H1 (cell line): ENCODE data around the gene CKS1B. TPM values are rescaled to one million over a fixed set of nuclear protein-coding genes. Genes with fewer than 3 reads are reported as not detected.

Source experiments
- CTCF ChIA-PET: fragments of 300-600 bp; sonication (Branson Sonifier 250); formaldehyde crosslinking; loops from one replicate; lab custom pipeline; 2021; ENCODE audit not compliant: partially characterized antibody; lab: Charles Lee
- POLR2A ChIA-PET: fragments of 300-600 bp; sonication (Branson Sonifier 250); formaldehyde crosslinking; loops from one replicate; lab custom pipeline; 2021; ENCODE audit warnings: inconsistent platforms; ENCODE audit not compliant: partially characterized antibody; lab: Charles Lee
- DNase-seq, 2 experiments: peaks; one replicate each; pipeline versions ENCODE4 v3.0.0 to v3.0.0-alpha.2; 2010 to 2022; ENCODE audit warnings: low spot score in 2 of 2, low read depth in 1 of 2, mixed read lengths in 1 of 2
- FAIRE-seq: peaks from 2 replicates; lab custom pipeline; 2011; peaks lifted over from hg19 to GRCh38; lab: Jason Lieb, UNC
- H2AFZ ChIP-seq: 2 replicates; pipeline ENCODE4 v1.8.1; 2012; ENCODE audit warnings: low read length, inconsistent platforms
- H2AK5ac ChIP-seq: 2 replicates; pipeline ENCODE4 v1.6.1; 2013; ENCODE audit warnings: low read depth, low read length
- H2BK120ac ChIP-seq: replicated peaks from 2 replicates; pipeline ENCODE3; 2013; ENCODE audit warnings: low read depth, low read length, inconsistent platforms
- H2BK12ac ChIP-seq: 2 replicates; pipeline ENCODE4 v1.6.1; 2013; ENCODE audit warnings: low read depth, low read length
- H2BK15ac ChIP-seq: 2 replicates; pipeline ENCODE4 v1.6.1; 2013; ENCODE audit warnings: low read length
- H2BK20ac ChIP-seq: 2 replicates; pipeline ENCODE4 v1.6.1; 2013; ENCODE audit warnings: low read length
- H2BK5ac ChIP-seq: 2 replicates; pipeline ENCODE4 v1.6.1; 2013; ENCODE audit warnings: low read depth, low read length
- H3K14ac ChIP-seq: 2 replicates; pipeline ENCODE4 v1.6.1; 2013; ENCODE audit warnings: inconsistent platforms; ENCODE audit not compliant: insufficient read length
- H3K18ac ChIP-seq: 2 replicates; pipeline ENCODE4 v1.6.1; 2013; ENCODE audit warnings: low read length; ENCODE audit errors: extremely low read depth
- H3K23ac ChIP-seq: 2 replicates; pipeline ENCODE4 v1.6.1; 2013; ENCODE audit warnings: inconsistent platforms; ENCODE audit not compliant: insufficient read length
- H3K23me2 ChIP-seq: 2 replicates; pipeline ENCODE4 v1.6.1; 2013; ENCODE audit warnings: low read depth, low read length
- H3K27ac ChIP-seq: 2 replicates; pipeline ENCODE4 v1.6.1; 2011; ENCODE audit warnings: low read depth, low read length, inconsistent platforms
- H3K27me3 ChIP-seq, 4 experiments: replicated peaks in 1 of 4; 1 replicate in 1 of 4; 2 replicates in 3 of 4; pipeline versions ENCODE4 v1.6.1 to v1.8.1; 2011 to 2013; ENCODE audit warnings: low read length in 3 of 4, mild to moderate bottlenecking in 3 of 4, inconsistent platforms in 2 of 4, mixed read lengths in 2 of 4, moderate library complexity in 1 of 4; ENCODE audit not compliant: control insufficient read depth in 3 of 4, insufficient read depth in 3 of 4; ENCODE audit errors: extremely low read depth in 1 of 4
- H3K36me3 ChIP-seq, 4 experiments: 2 replicates each; pipeline versions ENCODE4 v1.6.1 to v1.8.1; 2011 to 2013; ENCODE audit warnings: mild to moderate bottlenecking in 4 of 4, low read length in 3 of 4, moderate library complexity in 2 of 4, control low read depth in 1 of 4, inconsistent platforms in 1 of 4; ENCODE audit not compliant: insufficient read depth in 4 of 4, control insufficient read depth in 2 of 4
- H3K4ac ChIP-seq: replicated peaks from 2 replicates; pipeline ENCODE3; 2013; ENCODE audit warnings: low read length, low read depth, mixed read lengths, inconsistent platforms; ENCODE audit not compliant: insufficient read length
- H3K4me1 ChIP-seq, 4 experiments: replicated peaks in 1 of 4; 1 replicate in 1 of 4; 2 replicates in 3 of 4; pipeline versions ENCODE4 v1.6.1 to v1.8.1; 2011 to 2013; ENCODE audit warnings: low read length in 3 of 4, inconsistent platforms in 2 of 4, mixed read lengths in 1 of 4; ENCODE audit not compliant: insufficient read depth in 4 of 4, control insufficient read depth in 3 of 4
- H3K4me2 ChIP-seq, 2 experiments: 2 replicates each; pipeline versions ENCODE4 v1.6.1 to v1.8.1; 2011 to 2013; ENCODE audit warnings: low read depth in 2 of 2, low read length in 2 of 2, control low read depth in 1 of 2, inconsistent platforms in 1 of 2, mild to moderate bottlenecking in 1 of 2; ENCODE audit not compliant: insufficient read depth in 1 of 2
- H3K4me3 ChIP-seq, 4 experiments: fragments of 200-600, 300-600 bp in 1 of 4; sonication (generic), shearing (Covaris generic), sonication (Bioruptor Twin) in 1 of 4; 2 replicates each; pipeline versions ENCODE4 v1.5.1 to v1.8.1; 2011 to 2016; ENCODE audit warnings: low read length in 4 of 4, low read depth in 3 of 4, control low read depth in 2 of 4, inconsistent platforms in 2 of 4, mild to moderate bottlenecking in 2 of 4, mixed read lengths in 1 of 4, moderate library complexity in 1 of 4; ENCODE audit not compliant: insufficient read depth in 2 of 4; ENCODE audit errors: extremely low read depth in 1 of 4
- H3K56ac ChIP-seq: replicated peaks from 2 replicates; pipeline ENCODE3; 2013; ENCODE audit warnings: low read depth, mild to moderate bottlenecking, mixed read lengths, low read length, inconsistent platforms; ENCODE audit not compliant: insufficient read length
- H3K79me1 ChIP-seq: 2 replicates; pipeline ENCODE4 v1.6.1; 2013; ENCODE audit warnings: low read depth, low read length, control low read depth
- H3K79me2 ChIP-seq, 2 experiments: 2 replicates each; pipeline versions ENCODE4 v1.6.1 to v1.8.1; 2012 to 2013; ENCODE audit warnings: low read length in 2 of 2, mild to moderate bottlenecking in 2 of 2, inconsistent platforms in 1 of 2; ENCODE audit not compliant: insufficient read depth in 2 of 2, control insufficient read depth in 1 of 2
- H3K9ac ChIP-seq, 4 experiments: replicated peaks in 1 of 4; 1 replicate in 1 of 4; 2 replicates in 3 of 4; pipeline versions ENCODE4 v1.6.1 to v1.8.1; 2011 to 2013; ENCODE audit warnings: low read depth in 3 of 4, low read length in 3 of 4, control low read depth in 2 of 4, mild to moderate bottlenecking in 2 of 4, moderate library complexity in 2 of 4, inconsistent platforms in 1 of 4; ENCODE audit errors: extremely low read depth in 1 of 4
- H3K9me3 ChIP-seq, 2 experiments: 2 replicates each; pipeline versions ENCODE4 v1.6.1 to v1.8.1; 2012 to 2013; ENCODE audit warnings: mild to moderate bottlenecking in 2 of 2, moderate library complexity in 2 of 2, control low read depth in 1 of 2, inconsistent platforms in 1 of 2, low read depth in 1 of 2, low read length in 1 of 2, mixed read lengths in 1 of 2; ENCODE audit not compliant: insufficient read depth in 2 of 2
- H4K20me1 ChIP-seq, 2 experiments: replicated peaks in 1 of 2; 2 replicates each; pipeline versions ENCODE3 to v1.8.1; 2011 to 2013; ENCODE audit warnings: inconsistent platforms in 2 of 2, low read length in 2 of 2, mild to moderate bottlenecking in 1 of 2; ENCODE audit not compliant: insufficient read depth in 2 of 2, control insufficient read depth in 1 of 2
- H4K5ac ChIP-seq: 2 replicates; pipeline ENCODE4 v1.6.1; 2013; ENCODE audit warnings: low read length, low read depth, mixed read lengths, inconsistent platforms; ENCODE audit not compliant: insufficient read length
- H4K8ac ChIP-seq: 2 replicates; pipeline ENCODE4 v1.8.0; 2013; ENCODE audit warnings: mild to moderate bottlenecking, moderate library complexity, low read length, inconsistent platforms; ENCODE audit not compliant: insufficient read depth; ENCODE audit errors: extremely low read depth
- H4K91ac ChIP-seq: replicated peaks from 2 replicates; pipeline ENCODE3; 2013; ENCODE audit warnings: low read length, mixed read lengths, inconsistent platforms; ENCODE audit not compliant: insufficient read length
- KDM4A ChIP-seq: IDR thresholded peaks from one replicate; pipeline ENCODE4 v1.7.1; 2012; ENCODE audit warnings: low read depth, mild to moderate bottlenecking, moderate library complexity, low read length, inconsistent platforms; ENCODE audit not compliant: severe bottlenecking
- SIN3A ChIP-seq, 2 experiments: IDR thresholded peaks in 1 of 2; conservative IDR thresholded peaks in 1 of 2; 2 replicates each; pipeline ENCODE4 v1.6.1; 2011 to 2012; ENCODE audit warnings: low read length in 2 of 2, improper control_type of control experiment in 1 of 2, low read depth in 1 of 2, mild to moderate bottlenecking in 1 of 2
- WGBS, 2 experiments: shearing (Covaris generic) in 1 of 2; methylation state at CpG; one replicate each; pipeline versions ENCODE4 v1.1.6 to v1.1.7; 2013 to 2015; ENCODE audit warnings: low lambda C conversion rate in 2 of 2, mixed read lengths in 2 of 2, inconsistent platforms in 1 of 2, low coverage in 1 of 2, missing lambda C conversion rate in 1 of 2; ENCODE audit not compliant: insufficient replicate concordance in 2 of 2, insufficient coverage in 1 of 2, insufficient read length in 1 of 2; ENCODE audit errors: extremely low coverage in 1 of 2, missing lambda C conversion rate in 1 of 2; 5-methylcytosine and 5-hydroxymethylcytosine counted together
- polyA plus RNA-seq, 7 experiments: library from polyadenylated mRNA; depleted of rRNA in 3 of 7; stranded (reverse) in 5 of 7; unstranded in 2 of 7; fragments of >200 nt in 5 of 7; fragments of 200-250 nt in 2 of 7; gene quantifications; 1 replicate in 5 of 7; 2 replicates in 1 of 7; 4 replicates in 1 of 7; pipeline versions ENCODE4 v1.2.1 to v1.2.3, GENCODE V29; 2011 to 2013; ENCODE audit warnings: missing spikeins in 2 of 7, mixed read lengths in 2 of 7
- total RNA-seq: library from RNA; stranded (reverse); fragmentation: NEBNext Ultra II Directional; extraction: Animal tissue kit (Norgen Biotek cat#: 25700); gene quantifications from 2 replicates; pipeline ENCODE4 v1.2.1, GENCODE V29; 2021

CKS1B gene
- total and polyA plus RNA-seq, 2 of the 8 experiments (the other 6 are each of a cell fraction or from before 2014, with no cell fraction given): 294 to 1,025 TPM

DNA sequence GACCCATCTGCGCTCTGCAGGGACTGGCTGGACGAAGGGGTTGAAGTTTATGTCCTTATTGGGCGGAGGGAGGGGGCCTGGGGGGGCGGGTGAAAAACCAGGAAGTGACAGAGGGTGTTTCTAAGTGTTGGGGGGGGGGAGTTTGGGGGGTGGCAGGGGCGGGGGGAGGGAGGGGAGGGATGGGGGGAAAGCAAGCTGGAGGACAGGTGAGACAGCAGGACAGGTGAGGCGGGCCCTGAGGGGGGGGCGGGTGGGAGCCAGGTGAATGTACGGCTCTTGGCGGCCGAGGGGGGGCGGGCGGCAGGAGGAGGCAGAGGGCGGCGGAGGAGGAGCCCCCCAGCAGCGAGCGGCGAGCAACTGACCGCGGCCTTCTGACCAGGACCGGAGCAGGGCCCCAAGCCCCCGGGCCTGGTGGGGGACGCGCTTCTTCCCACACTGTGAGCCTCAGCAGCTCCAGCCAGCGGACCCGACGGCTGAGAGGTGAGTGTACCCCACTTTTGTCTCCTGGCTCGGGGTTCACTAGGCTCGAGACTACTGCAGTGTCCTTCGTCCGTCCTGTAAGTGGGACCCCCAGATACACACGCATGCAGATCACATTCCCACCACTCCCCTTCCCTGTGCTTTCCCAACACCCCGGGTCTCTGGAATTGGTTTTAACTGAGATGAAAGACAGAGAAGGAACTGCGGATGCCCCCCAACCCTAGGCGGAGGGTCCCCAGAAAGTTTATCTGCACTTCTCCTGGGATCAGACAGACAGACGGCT is 28.2 kb downstream of the CKS1B start, which contains the start of gene ZBTB7B:
Gene ZBTB7B (plus strand): TSS at position 339 of the 763 bp plus-strand sequence. CDS start 11,859 bp downstream, outside the sequence.
- Histone ChIP-seq H4K5ac (peak within 1 kb of the TSS; percentile 83), H3K56ac (peak within 1 kb of the TSS; percentile 90), H2BK5ac (peak within 1 kb of the TSS; percentile 92), H4K8ac (peak within 1 kb of the TSS; percentile 60), H3K14ac (peak within 1 kb of the TSS; percentile 11), H2BK120ac (peak within 1 kb of the TSS; percentile 51), H2AK5ac (no peak within 1 kb of the TSS), H2AFZ (no peak within 1 kb of the TSS), H3K9me3 (no peaks in the 10 kb centered on the region), H3K4me2 (peak within 1 kb of the TSS; percentile 79 to 93), H2BK15ac (no peak within 1 kb of the TSS; the same call in 1 of the 2 replicates), H3K79me1 (peaks cover 13% of the 10 kb centered on the region), H4K20me1 (peaks cover 0 to 15% of the 10 kb centered on the region in 2 experiments), H3K23me2 (peaks cover 18% of the 10 kb centered on the region; the same call in 1 of the 2 replicates), H3K23ac (no peak within 1 kb of the TSS), H3K27ac (peak within 1 kb of the TSS; percentile 48; the same call in 1 of the 2 replicates), H3K4me3 (peak within 1 kb of the TSS; percentile 87 to 99 (median 90)), H3K27me3 (no peaks in the 10 kb centered on the region), H3K36me3 (peaks cover 0 to 2% (median 0%) of the 10 kb centered on the region in 4 experiments; a peak in 2 of 8 replicates), H2BK12ac (peak within 1 kb of the TSS; percentile 80), H3K9ac (peak within 1 kb of the TSS; percentile 40 to 52 (median 48); a peak in 6 of 7 replicates), H3K4ac (peak within 1 kb of the TSS; percentile 62), H4K91ac (peak within 1 kb of the TSS; percentile 94), H2BK20ac (peak within 1 kb of the TSS; percentile 98; the same call in 1 of the 2 replicates), H3K18ac (peak within 1 kb of the TSS; percentile 93), H3K4me1 (peaks cover 6 to 20% (median 15%) of the 10 kb centered on the region in 4 experiments), H3K79me2 (peaks cover 0 to 46% of the 10 kb centered on the region in 2 experiments; a peak in 3 of 4 replicates)
- ChIA-PET POLR2A (interaction anchor here (0.6 to 42.8 kb wide), 6 partner anchors 13 to 194 kb away, joined by 3 to 702 read pairs (median 66); partner anchors contain the start of genes CKS1B, FLAD1, PBXIP1 and PYGO2), CTCF (interaction anchor here (1.0 to 14.0 kb wide), 8 partner anchors 12 to 204 kb away, joined by 3 to 258 read pairs (median 4); partner anchors contain the start of genes EFNA4 and PYGO2)
- FAIRE-seq (no peak), DNase-seq (no peak)
- 0% methylated on average over 9 of the region's 35 CpGs; no CpG with 5 or more reads in 1 of the 2 experiments for WGBS, 2 experiments
- TF ChIP-seq KDM4A (peak; percentile 45), SIN3A (conservative IDR thresholded peaks at IDR 0.05 in 1 of 2, IDR thresholded peaks at IDR 0.05 in 1 of 2; ENCODE audit: low read depth in 1 of 2, low read length in 2 of 2) (no peak)
